GM18520 (cell line): ENCODE results near the gene SUPT4H1.

Source experiments
- ATAC-seq: cut with Tn5 transposase; IDR thresholded peaks from one replicate; pipeline ENCODE4 v1.9.1; 2021; ENCODE audit not compliant: unreplicated experiment

SUPT4H1 gene

GRCh38 chr17:58320163-58320558 lies 31.8 kb downstream of the SUPT4H1 start:
- no peak for ATAC-seq

DNA sequence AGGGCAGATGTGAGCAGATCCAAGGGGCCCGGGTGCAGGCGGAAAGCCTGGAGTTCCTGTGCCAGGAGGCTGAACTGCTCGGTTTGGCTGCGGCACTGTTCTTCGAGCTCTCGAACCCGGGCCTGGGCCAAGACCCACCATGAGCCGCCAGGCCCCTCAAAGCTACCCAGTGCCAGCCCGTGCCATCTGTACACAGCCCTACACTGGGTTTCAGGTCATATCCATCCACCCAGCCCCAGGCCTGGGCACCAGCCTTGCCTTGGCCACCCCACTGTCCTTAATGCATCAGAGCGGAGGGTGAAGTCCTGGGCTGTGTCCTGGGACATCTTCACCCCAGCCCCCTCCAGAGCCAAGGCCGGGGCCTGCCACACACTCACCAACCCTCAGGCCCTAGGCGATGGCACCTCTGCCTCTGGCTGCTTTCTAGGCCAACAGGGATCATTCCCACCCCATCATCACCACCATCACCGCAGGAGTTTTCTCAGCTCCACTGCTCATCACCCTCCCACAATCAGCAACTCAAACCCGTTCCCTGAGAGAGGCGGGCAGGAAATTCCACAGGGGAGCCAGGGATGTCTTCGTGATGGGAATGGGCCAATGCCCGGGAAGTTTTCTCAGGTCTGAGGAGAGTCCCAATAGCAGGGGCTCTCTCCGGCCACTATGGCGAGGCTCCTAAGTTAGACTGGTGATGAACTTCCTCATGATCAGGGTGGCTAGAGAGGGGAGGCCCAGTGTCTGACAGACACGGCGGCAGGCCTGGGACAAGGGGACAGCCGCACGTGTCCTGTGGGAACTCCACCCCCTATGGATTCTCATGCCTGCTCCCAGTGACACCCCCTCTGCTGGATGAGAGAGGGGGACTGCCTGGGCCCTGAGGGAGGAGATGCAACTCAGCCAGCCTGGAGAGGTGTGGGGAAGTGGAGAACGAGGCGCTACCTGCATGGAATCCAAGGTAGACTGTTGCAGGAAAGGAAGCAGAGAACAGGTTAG lies 32.5 kb downstream of the SUPT4H1 start:
- ATAC-seq: no peak

DNA sequence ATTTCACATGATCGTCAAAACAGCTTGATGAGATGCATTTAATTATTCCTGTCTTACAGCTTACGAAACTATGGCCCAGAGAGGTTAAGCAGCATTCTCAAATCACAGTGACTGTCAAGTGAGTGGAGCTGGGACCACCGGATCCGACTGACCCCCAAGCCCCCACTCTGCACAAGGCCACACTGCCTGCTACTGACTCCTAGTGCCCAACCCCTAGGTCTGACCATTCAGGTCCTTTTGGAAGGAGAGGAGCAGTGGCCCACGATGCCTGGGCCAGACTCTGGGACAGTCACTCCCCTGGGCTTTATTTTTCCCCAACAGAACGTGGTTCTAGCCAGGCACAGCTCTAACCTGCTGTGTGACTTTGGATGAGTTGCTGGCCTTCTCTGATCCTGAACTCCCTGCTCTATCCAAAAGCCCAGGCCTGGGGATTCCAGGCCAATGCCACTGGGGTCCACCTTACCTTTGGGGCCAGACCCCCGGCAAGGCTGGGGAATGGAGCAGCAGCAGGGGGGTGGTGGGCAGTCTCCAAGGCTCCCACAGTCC lies 33.3 kb downstream of the SUPT4H1 start:
- no peak for ATAC-seq

DNA sequence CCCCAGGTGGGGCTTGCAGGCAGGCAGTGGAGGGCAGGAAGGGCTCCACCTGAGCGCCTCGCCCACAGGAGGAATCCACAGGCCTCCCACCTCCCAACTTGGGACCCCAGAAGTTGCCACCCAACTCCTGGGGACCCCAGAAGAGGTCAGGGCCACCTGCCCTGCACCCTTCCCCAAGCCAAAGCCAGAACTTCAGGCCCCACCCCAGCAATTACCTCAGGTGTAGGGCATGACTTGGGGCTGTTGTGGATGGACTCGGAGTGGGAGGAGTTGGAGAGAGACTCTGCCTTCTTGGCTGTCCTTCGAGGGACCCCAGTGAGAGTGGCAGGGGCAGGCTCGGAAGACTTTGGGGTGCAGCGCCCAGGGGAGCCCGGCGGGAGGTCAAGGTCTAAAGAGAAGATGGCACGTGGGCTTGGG lies 33.9 kb downstream of the SUPT4H1 start:
- ATAC-seq: no peak

DNA sequence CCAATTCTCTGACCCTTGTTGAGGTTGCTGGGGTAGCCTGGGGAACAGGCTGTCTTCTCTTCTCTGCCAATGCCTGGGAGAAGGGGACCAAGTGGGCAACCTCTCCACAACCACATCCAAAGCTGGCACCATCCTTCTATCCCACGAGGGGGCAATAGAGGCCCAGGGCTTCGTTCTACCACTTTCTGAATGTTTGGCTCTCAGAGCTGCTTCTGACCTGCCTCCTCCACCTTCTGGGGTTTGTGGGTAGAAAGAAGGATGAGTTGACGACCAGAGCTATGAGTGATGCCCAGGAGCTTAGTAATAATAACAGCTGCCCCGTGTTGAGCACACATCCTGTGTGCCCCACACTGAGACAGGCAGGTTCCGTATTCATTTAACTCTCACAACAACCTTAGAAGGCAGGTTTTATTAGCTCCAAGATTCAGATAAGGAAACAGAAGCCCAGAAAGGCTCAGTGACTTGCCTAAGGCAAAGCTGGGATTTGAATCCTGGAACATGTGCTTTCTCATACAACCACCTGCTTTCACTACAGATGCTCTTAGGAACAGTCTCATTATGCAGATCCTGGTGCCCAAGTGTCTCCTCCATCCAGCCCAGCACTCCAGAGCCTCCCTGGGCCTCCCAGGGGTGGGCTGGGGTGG lies 34.5 kb downstream of the SUPT4H1 start:
- peak; percentile 64 for ATAC-seq

GRCh38 chr17:58316260-58316960 lies 35.6 kb downstream of the SUPT4H1 start:
- ATAC-seq: no peak

GRCh38 chr17:58315750-58316149 lies 36.3 kb downstream of the SUPT4H1 start:
- no peak for ATAC-seq

DNA sequence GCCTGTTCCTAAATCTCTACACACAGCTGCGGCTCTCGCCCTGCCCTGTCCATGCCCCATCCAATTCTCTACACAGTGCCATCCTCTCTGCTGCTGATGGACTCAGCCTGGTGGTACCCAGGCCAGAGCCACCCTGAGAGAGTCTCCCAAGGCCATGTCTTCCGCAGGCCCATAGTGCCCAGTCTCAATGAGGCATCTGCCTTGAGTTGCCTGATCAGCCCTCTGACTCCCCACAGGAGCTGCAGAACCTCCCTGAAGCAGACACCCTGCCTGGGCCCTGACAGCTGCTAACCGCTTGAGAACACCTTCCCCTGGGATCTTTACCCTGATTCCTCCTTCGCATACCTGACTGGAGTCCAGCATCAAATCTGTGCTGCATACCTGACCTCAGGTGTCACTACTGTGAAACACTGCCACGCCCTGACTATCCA lies 36.7 kb downstream of the SUPT4H1 start:
- no peak for ATAC-seq

DNA sequence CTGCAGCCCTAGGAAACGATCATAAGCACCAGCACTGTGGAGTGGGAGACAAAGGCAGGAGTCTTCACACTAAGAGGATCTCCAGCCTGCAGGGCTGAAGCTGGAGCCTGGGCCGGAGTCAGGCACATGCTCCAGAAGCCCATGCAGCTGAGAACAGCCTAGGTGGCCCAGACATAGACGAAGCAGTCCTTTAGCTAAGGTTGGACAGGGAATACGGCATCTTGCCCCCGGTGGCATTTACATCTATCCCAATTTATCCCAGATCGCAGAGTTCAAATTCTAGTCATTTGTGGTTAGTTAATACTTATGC lies 37.3 kb downstream of the SUPT4H1 start:
- no peak for ATAC-seq

- ATAC-seq: no peak
These were observed 37.9 kb downstream of the SUPT4H1 start for GRCh38 chr17:58313815-58314705.

- no peak for ATAC-seq
These were observed 39.2 kb downstream of the SUPT4H1 start for GRCh38 chr17:58312829-58313228.

- no peak for ATAC-seq
These were observed 39.9 kb downstream of the SUPT4H1 start for GRCh38 chr17:58312021-58312630.

DNA sequence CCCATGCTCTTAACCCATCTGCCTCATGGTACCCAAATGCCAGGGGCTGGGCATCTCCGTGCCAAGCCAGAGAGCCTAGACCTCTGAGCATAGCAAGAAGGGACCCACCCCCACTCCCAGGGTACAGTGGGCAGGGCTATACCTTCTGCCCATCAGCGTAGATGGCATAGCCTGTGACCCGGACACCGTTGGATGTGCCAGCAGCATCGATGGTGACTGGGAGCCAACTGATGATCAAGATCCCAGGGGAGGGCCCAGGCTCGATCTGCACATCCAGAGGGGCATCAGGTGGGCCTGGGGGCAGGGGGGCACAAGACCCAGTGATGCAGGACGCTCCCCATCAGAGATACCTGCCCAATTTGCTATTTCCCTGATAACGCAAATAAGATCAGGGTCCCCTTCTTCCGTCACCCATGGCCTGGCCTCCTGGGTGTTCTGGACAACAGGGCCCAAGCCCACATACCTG lies 40.5 kb downstream of the SUPT4H1 start:
- ATAC-seq: no peak

DNA sequence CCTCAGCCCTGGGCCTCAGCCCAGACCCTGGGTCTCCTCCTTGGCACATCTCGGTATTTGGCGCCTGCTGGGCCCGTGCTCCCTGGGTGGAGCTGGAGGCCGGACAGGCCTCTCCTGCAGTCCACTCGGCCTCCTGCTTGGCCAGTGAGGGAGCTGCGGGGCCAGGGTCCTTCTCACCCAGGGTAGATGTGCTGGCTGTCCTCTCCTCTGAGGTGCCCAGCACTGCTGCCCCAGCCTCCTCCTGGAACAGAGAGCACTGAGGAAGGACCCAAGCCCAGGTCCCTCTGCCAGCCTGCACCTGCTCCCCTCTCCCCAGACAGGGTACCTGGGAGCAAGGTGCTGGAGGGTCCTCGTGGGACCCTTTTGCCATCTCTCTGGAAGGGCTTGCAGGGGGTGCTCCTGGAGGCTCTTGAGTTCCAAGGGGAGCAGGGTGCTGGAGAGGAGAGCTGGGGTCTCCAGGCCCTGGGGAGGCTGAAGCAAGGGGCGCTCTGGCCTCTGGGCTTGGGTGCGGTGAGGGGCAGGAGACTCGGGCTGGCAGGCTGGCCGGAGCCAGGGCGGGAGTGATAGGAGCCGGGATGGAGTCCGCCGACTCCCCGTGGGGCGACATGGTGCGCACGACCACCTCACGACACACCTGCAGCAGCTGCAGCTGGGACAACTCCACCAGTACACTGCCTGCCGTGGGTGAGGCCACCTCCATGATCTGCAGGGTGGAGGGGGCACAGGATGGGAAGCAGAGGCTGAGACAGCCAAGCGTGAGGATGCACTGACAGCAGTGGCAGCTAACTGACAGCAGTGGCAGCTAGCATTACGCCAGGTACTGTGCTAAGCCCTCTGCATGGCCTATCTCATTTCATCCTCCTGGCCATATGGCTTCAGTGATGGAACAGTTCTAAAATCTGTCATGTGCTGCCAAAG lies 41.2 kb downstream of the SUPT4H1 start:
- ATAC-seq: no peak

DNA sequence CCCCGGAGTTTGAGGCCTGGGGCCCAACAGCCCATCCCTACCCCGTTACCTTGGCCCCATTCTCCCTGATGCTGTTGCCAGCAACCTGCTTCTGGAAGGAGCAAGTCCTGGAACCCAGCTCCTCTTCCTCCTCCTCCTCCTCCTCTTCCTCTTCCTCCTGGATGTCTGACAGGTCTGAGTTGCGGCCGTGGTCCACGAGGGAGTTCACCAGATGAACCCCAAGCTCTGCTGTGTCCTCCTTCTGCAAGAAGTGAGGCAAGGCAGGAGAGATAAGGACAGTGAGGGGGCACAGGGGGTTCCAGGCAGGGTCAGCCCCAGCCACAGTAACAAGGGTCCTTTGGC lies 42.1 kb downstream of the SUPT4H1 start:
- no peak for ATAC-seq

- ATAC-seq: no peak
These were observed 42.8 kb downstream of the SUPT4H1 start for GRCh38 chr17:58308985-58309917.

DNA sequence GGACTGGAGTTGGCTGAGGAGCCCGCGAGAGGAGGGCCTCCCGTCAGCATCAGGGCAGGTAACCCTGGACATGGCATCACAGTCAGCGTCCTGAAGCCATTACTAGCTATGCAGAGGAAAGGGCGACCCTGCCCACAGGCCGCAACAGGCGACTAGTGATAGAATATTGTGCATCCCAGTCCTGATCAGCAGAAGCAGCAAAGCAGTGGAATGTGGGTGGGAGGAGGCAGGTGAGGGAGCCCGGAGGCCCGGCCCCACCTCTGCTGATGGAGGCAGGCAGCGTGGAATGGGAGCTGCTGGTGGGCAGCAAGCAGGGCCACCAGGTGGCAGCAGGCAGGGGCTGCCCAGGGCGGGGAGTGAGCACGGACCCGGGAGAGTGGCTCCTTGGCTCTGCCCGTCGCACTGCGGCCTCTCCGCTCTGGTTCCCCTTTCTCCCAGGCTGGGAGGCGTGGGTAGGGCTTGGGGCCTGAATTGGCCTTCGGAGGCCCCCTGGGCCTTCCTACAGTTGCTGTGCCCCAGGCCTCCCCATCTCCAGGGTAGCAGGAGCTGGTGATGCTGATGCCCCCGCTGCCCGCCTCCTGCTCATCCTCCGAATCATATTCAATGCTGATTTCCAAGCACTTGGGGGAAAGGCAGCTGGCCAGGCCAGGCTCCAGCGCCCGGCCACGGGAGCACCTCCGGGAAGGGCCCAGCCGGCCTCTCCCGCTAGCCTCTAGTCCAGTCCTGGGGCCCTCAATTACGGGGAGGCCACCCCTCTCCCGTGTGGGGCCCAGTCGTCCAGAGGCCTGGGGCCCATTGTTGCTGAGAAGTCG lies 43.6 kb downstream of the SUPT4H1 start:
- ATAC-seq: no peak
